Gastrocnemius medialis (tissue), 4 donors: ENCODE data around the gene PLK3.

Experiments
- CTCF ChIP-seq, 5 experiments: fragments of 450-650 bp in 3 of 5; fragments of 200-600 bp in 2 of 5; sonication (generic) in 2 of 5; IDR thresholded peaks in 4 of 5; conservative IDR thresholded peaks in 1 of 5; 1 replicate in 4 of 5; 2 replicates in 1 of 5; pipeline ENCODE4 v1.5.1; 2016 to 2019; ENCODE audit warnings: antibody characterized with exemption in 5 of 5, mild to moderate bottlenecking in 3 of 5, moderate library complexity in 3 of 5
- POLR2A ChIP-seq, 2 donors: fragments of 450-650 bp; IDR thresholded peaks; one replicate each; pipeline ENCODE4 v1.6.1; 2017; ENCODE audit warnings: antibody characterized with exemption in 2 of 2, mild to moderate bottlenecking in 2 of 2, moderate library complexity in 2 of 2

GRCh38 chr1:44783697-44784093, 16.5 kb upstream of the PLK3 start:
- TF ChIP-seq POLR2A (IDR thresholded peaks at IDR 0.05) (no peak), CTCF (IDR thresholded peaks at IDR 0.05 in 4 of 5, conservative IDR thresholded peaks at IDR 0.05 in 1 of 5) (no peak)
